NB4 (cell line): ENCODE measurements around the gene INCENP.

Experiments used
- CTCF ChIP-seq: IDR thresholded peaks from one replicate; pipeline ENCODE4 v1.5.1; 2012; ENCODE audit warnings: low read depth, low read length
- POLR2A ChIP-seq: IDR thresholded peaks from 2 replicates; pipeline ENCODE4 v1.6.1; 2011; ENCODE audit warnings: mild to moderate bottlenecking; ENCODE audit not compliant: insufficient read length; ENCODE audit errors: extremely low read depth

GRCh38 chr11:62133328-62134065 is 9.7 kb downstream of the INCENP start:
- TF ChIP-seq POLR2A (no peak), CTCF (no peak)
